Fibroblast of the conjunctiva (primary cell): ENCODE data around the gene SARNP.

Experiments used
- DNase-seq: peaks from one replicate; pipeline ENCODE4 v3.0.0-alpha.2; 2010; ENCODE audit warnings: low read depth

Gene SARNP

DNA sequence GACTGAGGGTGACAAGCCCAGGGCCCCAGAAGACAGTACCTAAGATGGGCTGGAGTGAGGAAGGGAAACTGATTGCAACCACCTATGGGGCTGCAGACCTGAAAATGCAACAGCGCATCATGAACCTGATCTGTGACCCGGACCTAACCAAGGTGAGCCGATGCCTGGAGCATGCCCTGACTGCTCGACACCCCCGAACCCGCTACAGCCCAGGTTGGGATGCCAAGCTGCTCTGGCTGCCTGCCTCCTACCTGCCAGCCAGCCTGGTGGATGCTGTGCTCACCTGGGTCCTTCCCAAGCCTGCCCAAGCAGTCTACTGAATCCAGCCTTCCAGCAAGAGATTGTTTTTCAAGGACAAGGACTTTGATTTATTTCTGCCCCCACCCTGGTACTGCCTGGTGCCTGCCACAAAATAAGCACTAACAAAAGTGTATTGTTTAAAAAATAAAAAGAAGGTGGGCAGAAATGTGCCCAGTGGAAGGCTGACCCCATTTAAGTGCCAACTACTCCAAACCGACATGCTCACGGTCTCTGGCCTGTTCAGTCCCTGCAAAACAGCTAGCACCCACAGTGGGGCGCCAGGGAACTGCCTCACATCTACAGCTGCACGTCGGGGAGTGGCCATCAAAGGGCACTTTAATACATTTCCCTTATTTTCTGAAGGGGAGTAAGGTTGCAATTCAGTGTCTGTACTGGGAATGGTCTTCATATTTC is 93.1 kb downstream of the SARNP start:
- DNase-seq: peak; percentile 74

DNA sequence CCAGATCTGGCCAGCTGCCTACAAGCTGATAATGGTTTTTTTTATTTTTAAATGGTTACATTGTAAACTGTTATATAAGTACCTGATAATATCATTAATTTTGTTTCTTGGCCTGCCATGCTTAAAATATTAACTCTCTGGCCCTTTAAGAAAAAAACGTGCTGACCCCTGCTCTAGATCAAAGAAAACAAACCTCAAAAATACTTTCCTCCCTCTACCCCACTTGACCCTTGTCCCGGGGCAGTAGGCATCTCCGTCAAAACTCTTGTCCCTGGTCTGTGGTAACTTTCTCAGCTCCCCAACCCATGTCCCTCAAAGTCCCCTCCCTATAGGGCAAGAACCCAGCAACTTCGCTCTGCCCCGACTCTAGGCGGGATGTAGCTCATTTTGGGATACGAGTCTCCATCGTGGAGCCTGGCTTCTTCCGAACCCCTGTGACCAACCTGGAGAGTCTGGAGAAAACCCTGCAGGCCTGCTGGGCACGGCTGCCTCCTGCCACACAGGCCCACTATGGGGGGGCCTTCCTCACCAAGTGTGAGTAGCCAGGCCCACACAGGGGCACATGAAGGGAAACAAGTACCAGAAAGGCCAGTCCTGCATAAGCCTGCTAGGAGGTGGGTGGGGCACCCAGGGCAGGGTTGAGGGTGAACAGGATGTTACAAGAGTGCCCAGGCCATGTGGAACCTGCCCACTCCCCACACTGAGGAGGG is 93.9 kb downstream of the SARNP start:
- DNase-seq: no peak

DNA sequence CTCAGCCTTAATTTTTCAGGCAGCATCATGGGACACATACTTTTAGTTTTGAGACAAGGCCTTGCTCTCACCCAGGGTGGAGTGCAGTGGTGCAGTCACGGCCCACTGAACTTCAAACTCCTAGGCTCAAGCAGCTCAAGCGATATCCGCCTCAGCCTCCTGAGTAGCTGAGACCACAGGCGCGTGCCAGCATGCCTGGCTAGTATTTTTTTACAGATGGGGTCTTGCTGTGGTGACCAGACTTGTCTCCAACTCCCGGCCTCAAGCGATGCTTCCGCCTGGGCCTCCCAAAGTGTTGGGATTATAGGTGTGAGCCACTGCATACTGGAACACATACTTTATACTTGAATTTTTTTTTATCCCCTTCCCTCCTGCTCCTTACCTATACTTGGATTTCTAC is 94.6 kb downstream of the SARNP start:
- DNase-seq: no peak

DNA sequence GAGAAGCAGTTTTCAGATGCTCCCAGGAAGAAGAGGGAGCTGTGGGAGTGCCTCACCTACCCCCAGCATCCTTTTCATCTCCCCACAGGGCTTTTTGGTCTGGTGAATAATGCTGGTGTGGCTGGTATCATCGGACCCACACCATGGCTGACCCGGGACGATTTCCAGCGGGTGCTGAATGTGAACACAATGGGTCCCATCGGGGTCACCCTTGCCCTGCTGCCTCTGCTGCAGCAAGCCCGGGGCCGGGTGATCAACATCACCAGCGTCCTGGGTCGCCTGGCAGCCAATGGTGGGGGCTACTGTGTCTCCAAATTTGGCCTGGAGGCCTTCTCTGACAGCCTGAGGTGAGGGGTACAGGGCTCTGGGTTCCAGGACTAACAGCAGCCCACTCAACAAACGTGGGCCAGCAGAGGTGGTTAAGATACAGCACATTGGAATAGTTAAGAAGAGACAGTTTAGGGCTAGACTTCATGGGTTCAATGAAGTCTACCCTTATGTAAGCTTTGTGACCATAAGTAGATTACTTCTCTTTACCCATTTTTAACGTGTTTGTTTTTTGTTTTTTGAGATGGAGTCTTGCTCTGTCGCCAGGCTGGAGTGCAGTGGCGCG is 95.8 kb downstream of the SARNP start:
- no peak for DNase-seq

GRCh38 chr12:55720894-55721444 is 96.6 kb downstream of the SARNP start:
- peak; percentile 95 for DNase-seq

DNA sequence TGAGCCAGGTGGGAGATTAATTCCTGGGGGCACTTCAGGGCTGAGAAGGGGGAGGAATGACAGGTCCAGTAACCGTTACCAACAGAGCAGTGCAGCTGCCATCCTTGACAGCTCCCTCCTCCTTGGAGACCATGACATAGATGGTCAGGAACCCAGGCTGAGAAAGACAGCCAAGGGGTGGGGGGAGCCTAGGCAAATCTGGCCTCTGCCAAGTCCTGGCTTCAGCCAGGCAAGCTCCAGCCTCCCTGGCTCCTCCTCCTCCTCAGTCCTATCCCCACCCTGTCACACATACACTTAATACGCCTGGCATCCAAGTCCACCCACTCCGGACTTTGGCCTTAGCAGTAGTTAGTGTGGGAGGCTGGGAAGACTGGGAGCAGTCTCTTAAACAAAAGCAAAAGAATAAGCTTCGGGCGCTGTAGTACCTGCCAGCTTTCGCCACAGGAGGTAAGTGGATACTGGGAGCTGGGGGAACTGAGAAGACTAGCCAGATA is 97.4 kb downstream of the SARNP start, which contains the start of gene RDH5:
TSS of gene RDH5 (plus strand) at position 323 of the 494 bp plus-strand sequence. CDS start 792 bp downstream, outside the sequence.
- DNase-seq: peak; percentile 93

GRCh38 chr12:55719371-55719770 is 98.2 kb downstream of the SARNP start:
- no peak for DNase-seq

DNA sequence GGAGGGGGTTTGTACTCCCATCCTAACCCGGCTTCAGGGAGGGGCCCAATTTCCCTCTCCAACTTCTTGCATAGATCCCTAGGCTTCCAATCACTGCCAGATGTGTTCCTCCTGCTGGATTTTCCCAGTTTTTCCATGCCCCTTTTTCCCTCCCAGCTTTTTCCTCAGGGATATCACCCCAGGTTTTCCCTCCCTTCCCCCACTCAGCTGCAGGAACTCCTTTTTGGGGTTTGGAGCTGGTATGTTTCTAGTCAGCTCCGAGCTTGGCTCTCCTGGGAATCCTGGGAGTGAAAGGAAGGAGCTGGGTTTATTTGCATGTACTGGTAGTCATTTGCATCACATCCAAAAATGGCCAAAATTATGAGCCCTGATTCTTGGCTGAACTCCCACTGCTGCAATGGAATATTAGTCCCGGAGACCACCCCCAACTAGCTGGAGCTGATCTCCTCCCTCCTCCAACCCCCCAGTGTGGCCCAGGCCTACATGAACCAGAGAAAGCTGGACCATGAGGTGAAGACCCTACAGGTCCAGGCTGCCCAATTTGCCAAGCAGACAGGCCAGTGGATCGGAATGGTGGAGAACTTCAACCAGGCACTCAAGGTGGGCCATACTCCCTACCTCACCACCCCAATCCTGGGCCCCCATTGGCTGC is 98.8 kb downstream of the SARNP start:
- DNase-seq: no peak

DNA sequence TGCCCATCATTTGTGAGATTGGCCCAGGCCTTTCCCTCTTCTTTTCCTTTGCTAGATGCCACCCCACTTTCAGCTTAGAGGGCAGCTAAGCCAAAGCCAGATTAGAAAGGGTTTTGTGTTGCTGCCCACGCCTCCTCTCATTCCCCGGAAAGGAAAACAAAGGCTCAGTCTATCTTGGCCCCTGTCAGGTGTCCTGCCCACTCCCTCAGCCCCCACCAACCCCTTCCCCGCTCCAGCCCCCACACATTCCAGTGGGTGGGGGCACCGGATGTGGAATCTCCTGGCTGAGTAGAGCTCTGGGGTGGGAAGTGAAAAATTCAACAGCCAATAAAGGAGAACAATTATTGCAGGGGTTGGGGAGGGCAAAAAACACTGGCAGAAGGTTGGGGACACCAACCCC is 99.5 kb downstream of the SARNP start:
- no peak for DNase-seq

DNA sequence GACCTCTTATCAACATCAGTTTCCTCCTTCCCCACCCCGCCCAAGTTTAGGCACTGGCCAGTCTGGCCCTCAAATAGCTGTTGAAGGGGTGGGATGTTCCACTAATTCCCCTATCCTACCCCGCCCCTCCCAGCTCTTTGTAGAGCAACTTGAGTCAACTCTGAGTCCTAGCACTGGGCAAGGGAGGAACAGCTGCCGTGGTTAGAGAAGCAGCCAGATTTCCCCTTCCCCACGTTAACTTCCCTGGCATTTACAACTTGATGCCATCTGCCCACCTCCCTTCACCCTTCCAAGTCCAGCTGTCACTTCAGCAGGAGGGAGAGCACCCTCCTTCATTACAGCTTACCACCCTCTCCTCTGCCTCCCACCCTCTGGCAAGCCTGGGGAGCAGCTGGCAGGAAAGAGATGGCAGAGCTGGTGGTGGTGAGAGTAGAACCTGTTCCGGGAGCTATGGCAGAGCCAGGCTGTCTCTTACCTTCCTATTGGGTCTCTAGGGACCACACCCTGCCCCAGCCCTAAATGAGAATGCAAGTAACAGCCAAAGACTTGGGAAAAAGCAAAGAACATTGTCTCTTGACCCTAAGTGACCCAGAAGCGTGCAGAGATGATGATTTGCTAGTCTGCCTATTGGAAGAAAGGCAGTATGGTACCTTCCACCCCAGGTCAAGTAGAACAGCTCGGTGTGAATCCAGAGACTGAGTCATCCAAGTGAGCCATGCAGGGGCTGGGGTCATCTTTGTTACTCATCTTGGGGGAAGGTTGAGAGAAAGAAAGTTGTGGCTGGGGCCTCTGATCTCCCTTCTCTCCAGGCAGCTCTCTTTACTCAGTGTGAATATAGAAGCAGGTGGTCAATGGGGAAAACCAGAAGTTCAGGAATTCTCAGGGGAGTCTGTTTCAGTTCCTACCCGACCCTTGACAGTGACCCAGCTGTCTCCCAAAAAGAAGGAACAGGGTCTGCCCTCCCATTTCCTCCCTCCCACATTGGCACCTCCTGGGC is 100.2 kb downstream of the SARNP start:
- no peak for DNase-seq

- DNase-seq: no peak
These were observed 101.0 kb downstream of the SARNP start for GRCh38 chr12:55716582-55716957.

DNA sequence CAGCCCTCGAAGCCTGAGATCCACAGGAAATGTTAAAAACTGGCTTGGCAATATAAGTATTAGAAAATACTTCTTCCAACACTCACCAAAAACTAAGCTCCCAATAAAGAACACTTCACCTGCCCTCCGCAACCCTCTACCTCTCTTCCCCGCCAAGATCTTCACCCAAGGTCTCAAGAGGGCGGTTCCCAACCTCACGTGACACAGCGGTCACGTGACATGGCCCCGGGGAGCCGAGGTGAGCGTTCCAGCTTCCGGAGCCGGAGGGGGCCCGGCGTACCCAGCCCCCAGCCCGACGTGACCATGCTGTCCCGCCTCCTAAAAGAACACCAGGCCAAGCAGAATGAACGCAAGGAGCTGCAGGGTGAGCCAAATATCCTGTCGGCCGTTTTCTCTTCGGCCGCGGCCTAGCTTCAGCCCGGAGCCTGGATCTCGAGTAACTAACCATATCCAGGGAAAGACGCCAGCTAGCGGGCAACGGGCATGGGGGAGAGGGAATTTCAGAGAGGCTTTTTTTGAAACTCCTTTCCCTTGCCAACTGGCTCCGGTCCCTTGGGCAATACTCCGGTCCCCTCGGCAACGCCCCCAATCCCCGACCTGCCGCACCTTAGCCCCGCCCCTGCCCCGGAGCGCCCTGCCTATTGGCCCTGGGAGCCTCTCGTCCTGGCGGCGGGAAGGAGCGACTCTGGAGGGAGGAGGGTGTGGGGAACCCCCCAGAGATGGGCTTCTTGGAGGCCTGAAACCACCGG is 101.5 kb downstream of the SARNP start, which contains the start of gene BLOC1S1:
TSS of gene BLOC1S1 (plus strand) at position 214 of the 749 bp plus-strand sequence. CDS start at position 220, 6 bp downstream.
- DNase-seq: peak; percentile 89

DNA sequence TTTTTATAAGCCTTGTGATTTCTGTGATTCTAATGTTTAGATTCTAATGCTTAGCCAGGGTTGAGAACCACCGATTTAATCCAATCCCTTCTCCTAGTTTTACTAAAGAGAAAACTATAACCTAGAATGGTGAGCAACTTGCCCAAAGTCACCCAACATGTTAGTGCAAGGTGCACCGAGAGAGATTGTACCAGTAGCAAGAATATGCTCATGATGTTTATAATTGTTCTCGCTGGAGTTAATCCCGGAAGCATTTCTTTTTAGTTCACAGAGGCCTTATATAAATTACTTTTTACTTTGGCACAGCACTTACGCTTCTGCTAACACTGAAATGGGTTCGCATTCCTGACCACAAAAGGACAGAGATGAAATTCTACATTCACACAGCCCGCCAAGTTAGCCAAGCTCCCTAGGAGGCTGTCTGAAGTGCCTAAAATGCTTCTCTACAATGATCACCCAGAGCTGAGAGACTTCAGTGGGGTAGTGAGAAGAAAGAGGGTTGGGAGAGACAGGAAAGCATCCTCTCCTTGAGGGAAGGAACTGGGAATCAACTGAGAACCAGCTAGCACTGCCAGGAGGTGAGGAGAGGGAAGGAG is 102.3 kb downstream of the SARNP start:
- DNase-seq: no peak

- no peak for DNase-seq
These were observed 103.8 kb downstream of the SARNP start for GRCh38 chr12:55713721-55714120.

DNA sequence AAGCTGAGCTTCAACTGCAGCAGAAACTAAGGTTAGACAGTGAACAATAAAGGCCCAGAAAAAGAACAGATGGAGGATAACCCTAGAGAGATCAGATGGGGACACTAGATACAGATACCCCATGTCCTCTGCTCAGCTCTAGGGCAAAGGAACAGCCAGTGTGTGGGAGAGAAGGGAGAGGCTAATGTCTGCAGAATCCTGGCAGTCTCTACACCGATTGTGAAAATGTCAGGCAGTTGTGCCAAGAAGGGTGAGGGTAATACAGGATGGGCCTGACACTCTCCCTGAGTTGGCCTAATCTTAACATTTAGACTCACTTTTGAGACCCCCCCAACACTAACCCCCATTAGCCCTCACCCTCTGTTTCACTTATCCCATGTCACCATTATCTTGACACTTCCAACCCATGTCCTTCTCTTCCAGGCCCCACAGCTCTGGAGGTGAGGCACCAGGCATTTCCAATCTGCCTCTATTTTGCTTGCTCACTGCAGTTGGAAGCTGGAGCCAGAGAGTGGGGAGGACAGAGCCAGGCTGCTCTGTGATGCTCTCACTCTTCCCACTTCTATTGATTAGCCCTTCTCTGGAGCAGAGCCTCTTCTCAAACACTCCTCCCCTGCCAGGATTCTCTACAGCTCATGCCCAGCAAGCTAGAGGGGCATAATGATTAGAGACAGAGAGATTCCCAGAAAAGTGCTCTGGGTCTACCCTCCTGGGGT is 104.7 kb downstream of the SARNP start:
- no peak for DNase-seq

DNA sequence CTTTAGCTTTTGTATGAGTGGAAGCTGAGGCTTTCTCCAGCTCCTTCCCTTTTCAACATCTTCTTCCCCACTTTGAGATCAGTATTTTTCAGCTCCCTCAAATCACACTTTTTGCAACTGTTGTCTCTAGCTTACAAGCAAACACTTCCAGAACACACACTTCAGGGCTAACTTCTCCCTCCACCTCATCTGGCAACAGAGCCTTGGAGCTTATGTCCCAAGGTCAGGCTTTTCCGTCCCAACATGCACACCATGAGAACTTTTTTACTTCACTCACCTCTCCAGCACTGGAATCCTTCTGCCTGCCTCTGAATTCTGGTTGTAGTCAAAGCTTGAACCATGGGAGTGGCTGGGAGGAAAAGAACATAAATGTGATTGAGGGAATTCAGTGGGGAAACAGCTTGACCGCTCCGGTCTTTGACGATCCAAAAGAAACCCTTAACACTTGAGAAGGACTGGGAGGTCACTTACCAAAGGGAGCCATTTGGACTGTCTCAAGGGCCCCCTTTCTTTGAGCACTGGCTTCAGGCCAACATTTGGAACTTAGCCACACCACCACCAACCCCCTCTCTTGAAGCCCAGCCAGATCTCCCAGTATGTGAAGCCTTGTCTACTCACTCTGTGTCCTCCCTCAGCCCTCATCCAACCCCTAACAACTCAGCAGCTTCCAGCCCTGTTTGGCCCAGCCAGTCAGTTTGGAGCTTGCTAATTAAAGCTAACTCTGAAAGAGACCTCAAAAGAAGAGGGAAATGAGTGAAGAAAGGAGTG is 105.6 kb downstream of the SARNP start:
- DNase-seq: no peak

DNA sequence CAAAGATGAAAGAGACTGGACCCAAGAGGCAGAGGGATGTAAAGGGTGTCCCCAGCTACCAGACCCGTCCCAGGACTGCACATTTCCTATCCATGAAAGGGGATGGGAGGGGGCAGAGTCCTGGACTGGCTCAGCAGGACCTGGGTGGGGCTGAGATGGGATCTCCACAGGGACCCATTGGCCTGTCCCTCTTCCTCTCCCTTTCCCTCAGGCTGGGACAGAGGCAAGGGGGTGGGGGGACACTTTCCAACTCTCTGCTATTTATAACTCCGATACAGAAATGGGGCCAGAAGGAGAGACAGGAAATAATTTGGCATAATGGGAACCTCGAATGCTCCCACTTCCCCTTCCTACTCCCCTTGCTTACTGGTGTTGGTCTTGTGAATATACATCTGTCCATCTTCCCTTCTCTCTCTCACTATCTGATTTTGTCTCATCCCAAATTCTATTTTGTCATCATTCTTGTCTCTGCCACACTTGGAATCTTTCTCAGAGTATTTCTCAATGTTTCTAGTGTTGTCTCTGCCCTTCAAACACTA is 108.8 kb downstream of the SARNP start:
- DNase-seq: no peak
